HFFc6 (cell line): ENCODE measurements around the gene MFSD12. TPM values are rescaled to one million over a fixed set of nuclear protein-coding genes. Genes with fewer than 3 reads are reported as not detected.
A peak's percentile ranks its signal among the peaks of the same experiment; 100 is the strongest.

Experiments
- DNase-seq: peaks from one replicate; pipeline ENCODE4 v3.0.0-alpha.2; 2018
- H3K27ac Mint-ChIP-seq: 2 replicates; pipeline ENCODE4 v1.8.0; 2020; ENCODE audit warnings: mild to moderate bottlenecking, mixed read lengths
- H3K27me3 Mint-ChIP-seq: 2 replicates; pipeline ENCODE4 v1.8.0; 2021; ENCODE audit warnings: mild to moderate bottlenecking, moderate library complexity, mixed read lengths; ENCODE audit not compliant: insufficient read depth
- H3K36me3 Mint-ChIP-seq: 2 replicates; pipeline ENCODE4 v1.8.0; 2021; ENCODE audit warnings: low read depth, mixed read lengths
- H3K4me1 Mint-ChIP-seq: 2 replicates; pipeline ENCODE4 v1.8.0; 2020; ENCODE audit warnings: low read depth, mixed read lengths
- H3K4me3 Mint-ChIP-seq: 2 replicates; pipeline ENCODE4 v1.8.0; 2020; ENCODE audit warnings: mild to moderate bottlenecking, moderate library complexity, mixed read lengths
- H3K9me3 Mint-ChIP-seq: 2 replicates; pipeline ENCODE4 v1.8.0; 2020; ENCODE audit warnings: mild to moderate bottlenecking, mixed read lengths
- CTCF ChIP-seq: fragments of 200-600 bp; sonication (generic); IDR thresholded peaks from 2 replicates; pipeline ENCODE4 v1.5.0; 2021; ENCODE audit warnings: antibody characterized with exemption, mild to moderate bottlenecking
- total RNA-seq, 6 experiments: library from RNA; stranded (reverse); fragmentation: NEBNext Ultra II Directional; extraction: Animal tissue kit (Norgen Biotek cat#: 25700); gene quantifications; 2 replicates in 1 of 6; 3 replicates in 5 of 6; pipeline ENCODE4 v1.2.3, GENCODE V29; 2021

The MFSD12 gene
- total RNA-seq, 6 experiments from 2014 or later: 75.1 to 101 (median 79.6) TPM

DNA sequence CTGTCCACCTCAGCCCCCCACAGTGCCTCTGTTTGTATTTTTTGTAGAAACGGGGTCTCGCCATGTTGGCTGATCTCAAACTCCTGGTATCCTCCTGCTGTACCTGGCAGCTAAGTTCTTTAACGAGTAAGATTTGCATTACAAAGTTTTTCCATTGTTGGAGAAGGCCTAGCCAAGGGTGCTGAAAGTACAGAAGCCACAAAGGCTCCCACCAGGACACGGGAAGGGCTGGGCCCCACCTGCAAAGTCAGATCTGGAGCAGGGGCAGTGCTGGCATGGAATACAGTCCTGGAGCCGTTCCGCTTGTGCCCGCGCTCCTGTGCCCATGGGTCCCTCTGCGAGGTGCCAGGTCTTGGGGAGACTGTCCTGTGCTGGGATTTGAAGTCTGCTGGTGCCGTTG is 39.1 kb downstream of the MFSD12 start:
- Mint-ChIP-seq H3K4me1 (peaks cover 24% of the 10 kb centered on the region), H3K27me3 (peaks cover 3% of the 10 kb centered on the region; the same call in 1 of the 2 replicates), H3K4me3 (no peak overlapping the region), H3K27ac (no peak overlapping the region), H3K9me3 (no peaks in the 10 kb centered on the region), H3K36me3 (peaks cover 10% of the 10 kb centered on the region; the same call in 1 of the 2 replicates)
- no peak for DNase-seq
- TF ChIP-seq CTCF: no peak

DNA sequence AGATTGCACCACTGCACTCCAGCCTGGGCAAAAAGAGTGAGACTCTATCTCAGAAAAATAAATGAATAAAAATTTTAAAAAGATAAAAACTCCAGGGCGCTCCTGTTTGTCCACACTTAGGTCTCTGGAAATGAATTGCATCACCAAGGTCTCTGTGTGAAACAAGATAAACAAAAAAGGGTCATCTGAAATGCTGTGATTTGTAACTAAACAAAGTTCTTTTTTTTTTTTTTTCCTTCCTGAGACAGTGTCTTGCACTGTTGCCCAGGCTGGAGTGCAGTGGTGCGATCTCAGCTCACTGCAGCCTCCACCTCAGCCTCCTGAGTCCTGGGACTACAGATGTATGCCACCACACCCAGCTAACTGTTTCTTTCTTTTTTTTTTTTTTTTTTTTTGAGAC is 39.7 kb downstream of the MFSD12 start:
- peaks cover 10% of the 10 kb centered on the region; the same call in 1 of the 2 replicates for H3K36me3 Mint-ChIP-seq
- H3K27me3 Mint-ChIP-seq: peaks cover 3% of the 10 kb centered on the region; the same call in 1 of the 2 replicates
- H3K4me1 Mint-ChIP-seq: peaks cover 24% of the 10 kb centered on the region
- DNase-seq: no peak
- no peaks in the 10 kb centered on the region for H3K9me3 Mint-ChIP-seq
- no peak for TF ChIP-seq CTCF
- H3K27ac Mint-ChIP-seq: no peak overlapping the region
- H3K4me3 Mint-ChIP-seq: no peak overlapping the region

DNA sequence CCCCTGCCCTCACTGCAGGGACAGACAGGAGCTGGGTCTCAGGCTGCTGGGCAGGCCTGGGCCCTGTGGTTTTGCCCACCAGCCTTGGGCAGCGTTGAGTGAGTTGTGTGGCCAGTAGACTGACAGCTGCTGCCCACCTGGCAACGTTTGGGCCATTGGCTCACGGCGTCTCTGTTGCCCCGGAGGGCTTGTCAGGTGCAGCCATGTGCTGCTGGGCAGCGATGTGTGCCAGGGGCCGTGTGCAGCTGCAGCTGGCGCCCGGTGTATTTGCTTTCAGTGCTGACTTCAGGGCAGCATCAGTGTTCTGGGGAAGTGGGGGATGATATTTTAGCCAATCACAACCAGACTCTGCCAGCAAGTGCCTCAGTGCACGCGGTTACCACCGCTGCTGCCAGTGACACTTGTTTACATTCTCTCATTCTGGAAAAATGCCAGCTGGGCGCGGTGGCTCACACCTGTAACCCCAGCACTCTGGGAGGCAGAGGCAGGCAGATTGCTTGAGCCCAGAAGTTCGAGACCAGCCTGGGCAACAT is 40.6 kb downstream of the MFSD12 start:
- no peak overlapping the region for H3K27ac Mint-ChIP-seq

DNA sequence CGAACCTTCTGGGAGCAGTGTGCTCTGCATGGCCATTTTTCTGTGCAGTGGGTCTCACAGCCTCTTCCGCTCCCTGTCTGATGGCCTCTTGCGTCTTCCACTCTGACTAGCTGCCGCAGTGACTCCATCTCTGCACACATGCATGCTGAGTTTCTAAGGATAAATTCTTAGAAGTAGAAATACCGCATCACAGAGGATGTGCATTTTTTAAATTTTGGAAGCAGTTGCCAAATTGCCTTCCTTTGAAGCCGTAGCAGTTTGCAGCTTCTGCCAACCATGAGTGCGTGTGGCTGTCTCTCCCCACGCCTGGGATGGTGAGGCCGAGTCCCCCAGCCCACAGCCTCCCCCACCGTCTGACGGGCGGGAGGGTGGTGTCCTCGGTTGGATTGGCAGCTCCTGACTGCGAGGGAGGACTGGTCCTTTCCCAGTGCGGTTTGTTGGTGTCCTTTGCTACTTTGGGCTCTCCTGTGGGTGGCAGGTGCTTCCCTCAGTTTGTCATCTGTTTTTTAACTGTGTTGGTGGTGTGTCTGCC is 41.4 kb downstream of the MFSD12 start:
- peak overlapping the region; percentile 46; the same call in 1 of the 2 replicates for H3K27ac Mint-ChIP-seq

More for the DNA sequence above, 40.6 kb downstream of the MFSD12 start:
- H3K36me3 Mint-ChIP-seq: peaks cover 5% of the 10 kb centered on the region; the same call in 1 of the 2 replicates
- no peak for TF ChIP-seq CTCF
- H3K27me3 Mint-ChIP-seq: no peaks in the 10 kb centered on the region
- H3K4me3 Mint-ChIP-seq: no peak overlapping the region
- DNase-seq: no peak
- H3K4me1 Mint-ChIP-seq: peaks cover 24% of the 10 kb centered on the region
- no peaks in the 10 kb centered on the region for H3K9me3 Mint-ChIP-seq

DNA sequence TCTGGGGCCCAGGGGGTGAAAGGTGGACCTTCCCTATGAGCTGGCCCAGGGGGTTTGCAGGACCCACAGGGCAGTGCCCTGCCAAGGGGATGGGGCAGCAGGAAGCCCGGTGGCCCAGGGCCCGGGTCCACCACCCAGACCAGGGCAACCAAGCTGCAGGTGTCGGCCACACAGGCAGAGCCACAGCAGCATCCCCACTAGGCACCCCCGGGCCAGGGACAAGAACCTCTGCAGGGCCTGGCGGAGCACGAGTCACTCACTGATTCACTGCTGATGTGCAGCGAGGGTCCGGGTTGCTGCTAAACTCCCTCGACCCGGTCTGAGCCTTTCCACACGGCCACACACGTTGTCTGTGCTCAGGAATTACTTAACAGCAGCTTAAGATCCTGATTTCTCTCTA is 42.5 kb downstream of the MFSD12 start:
- Mint-ChIP-seq H3K27me3 (no peaks in the 10 kb centered on the region), H3K4me1 (peaks cover 27% of the 10 kb centered on the region), H3K9me3 (no peaks in the 10 kb centered on the region), H3K4me3 (no peak overlapping the region), H3K27ac (peak overlapping the region; percentile 38; the same call in 1 of the 2 replicates), H3K36me3 (peaks cover under 1% of the 10 kb centered on the region; the same call in 1 of the 2 replicates)
- TF ChIP-seq CTCF: no peak
- DNase-seq: no peak

More for the DNA sequence above, 41.4 kb downstream of the MFSD12 start:
- Mint-ChIP-seq H3K4me3 (no peak overlapping the region), H3K9me3 (no peaks in the 10 kb centered on the region), H3K4me1 (peaks cover 24% of the 10 kb centered on the region), H3K27me3 (no peaks in the 10 kb centered on the region), H3K36me3 (peaks cover 2% of the 10 kb centered on the region; the same call in 1 of the 2 replicates)
- no peak for TF ChIP-seq CTCF
- DNase-seq: no peak
